WTC11 (cell line): ENCODE measurements around the gene DUSP22. TPM values are rescaled to one million over a fixed set of nuclear protein-coding genes. Genes with fewer than 3 reads are reported as not detected.

Experiments used
- total RNA-seq: library from RNA; stranded (reverse); gene quantifications from 3 replicates; pipeline ENCODE4 v1.2.3, GENCODE V29; 2021

DUSP22 gene
- total RNA-seq, 1 experiment from 2014 or later, result 38.5 TPM

Other genes with a start within 250 kb of the DUSP22 start
- gene IRF4, start 99.3 kb downstream of the DUSP22 start, total RNA-seq, result 1.6 to 2.2 TPM (median 2.2 TPM) in 3 replicates